ENCODE measurements around the gene ADM.

The ADM gene

DNA sequence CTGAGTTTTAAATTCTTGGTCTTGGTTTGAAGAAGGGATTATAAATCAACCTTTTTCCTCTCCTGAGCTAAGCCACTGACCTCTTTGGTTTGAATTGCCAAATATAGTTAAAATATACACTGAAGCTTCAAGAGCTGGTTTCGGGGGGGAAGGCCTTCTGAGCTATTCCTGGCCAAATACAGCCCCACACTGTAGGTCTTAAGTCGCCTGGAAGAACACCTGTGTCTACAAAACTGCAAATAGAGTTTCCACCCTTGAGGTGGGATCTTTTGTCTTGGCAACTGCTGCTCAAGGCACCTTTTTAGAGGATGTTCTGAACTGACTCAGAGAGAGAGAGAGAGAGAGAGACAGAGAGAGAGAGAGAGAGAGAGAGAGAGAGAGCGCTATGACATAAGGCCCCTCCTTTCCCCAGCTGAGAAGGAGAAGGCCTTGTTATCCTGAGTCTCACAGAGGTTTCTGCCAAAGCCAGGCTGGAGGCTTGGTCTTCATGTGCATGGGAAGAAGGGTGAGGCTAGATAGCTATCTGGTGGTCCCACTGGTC, 5.5 kb downstream of the ADM start:
- no peak for DNase-seq

- DNase-seq = no peak
These were observed 6.9 kb downstream of the ADM start for GRCh38 chr11:10311802-10312201.

- DNase-seq = peak in 1 of 2 experiments; percentile 54
These were observed 9.6 kb downstream of the ADM start for GRCh38 chr11:10314199-10315072.

DNA sequence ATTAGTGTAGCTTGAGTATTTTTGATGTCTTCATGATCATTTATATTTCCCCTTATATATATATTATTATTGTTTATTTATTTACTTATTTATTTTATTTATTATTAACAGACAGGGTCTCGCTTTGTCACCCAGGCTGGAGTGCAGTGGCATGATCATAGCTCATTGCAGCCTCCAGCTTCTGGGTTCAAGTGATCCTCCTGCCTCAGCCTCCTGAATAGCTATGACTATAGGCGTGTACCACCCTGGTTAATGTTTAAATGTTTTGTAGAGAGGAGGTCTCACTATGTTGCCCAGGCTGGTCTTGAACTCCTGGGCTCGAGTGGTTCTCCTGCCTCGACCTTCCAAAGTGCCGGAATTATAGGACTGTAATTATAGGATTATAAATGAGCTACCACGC, 10.2 kb downstream of the ADM start:
- DNase-seq = no peak

DNA sequence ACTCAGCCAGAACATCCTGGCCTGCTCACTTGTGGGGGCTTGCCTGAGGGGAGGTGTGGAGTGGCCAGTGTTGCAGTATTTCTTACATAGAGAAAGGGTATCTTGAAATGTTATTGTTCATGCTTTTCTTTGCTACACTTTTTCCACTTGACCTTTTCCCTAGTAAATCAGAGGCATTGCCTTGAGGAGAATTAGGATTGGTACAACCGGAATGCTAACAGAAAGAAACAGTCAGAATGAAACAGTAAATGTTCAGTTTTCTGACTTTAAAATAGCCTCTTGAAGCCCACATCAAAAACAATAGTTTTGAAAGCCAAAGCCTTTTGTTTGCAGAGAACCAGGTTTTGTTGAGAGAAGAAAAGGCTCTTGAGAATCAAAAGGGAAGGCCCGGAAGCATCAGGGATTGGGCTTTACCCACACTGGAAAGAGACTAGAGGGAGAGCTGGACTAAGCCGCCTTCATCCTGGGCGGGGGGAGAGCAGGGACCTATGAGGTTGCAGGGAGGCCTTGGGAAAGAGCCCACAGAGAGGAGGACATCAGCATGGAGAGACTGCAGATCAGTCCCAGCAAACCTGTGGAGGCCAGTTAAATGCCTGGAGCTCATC, 12.4 kb downstream of the ADM start:
- DNase-seq = no peak

GRCh38 chr11:10317776-10318526, 13.1 kb downstream of the ADM start:
- DNase-seq = no peak

GRCh38 chr11:10318527-10318802, 13.6 kb downstream of the ADM start:
- DNase-seq = no peak

DNA sequence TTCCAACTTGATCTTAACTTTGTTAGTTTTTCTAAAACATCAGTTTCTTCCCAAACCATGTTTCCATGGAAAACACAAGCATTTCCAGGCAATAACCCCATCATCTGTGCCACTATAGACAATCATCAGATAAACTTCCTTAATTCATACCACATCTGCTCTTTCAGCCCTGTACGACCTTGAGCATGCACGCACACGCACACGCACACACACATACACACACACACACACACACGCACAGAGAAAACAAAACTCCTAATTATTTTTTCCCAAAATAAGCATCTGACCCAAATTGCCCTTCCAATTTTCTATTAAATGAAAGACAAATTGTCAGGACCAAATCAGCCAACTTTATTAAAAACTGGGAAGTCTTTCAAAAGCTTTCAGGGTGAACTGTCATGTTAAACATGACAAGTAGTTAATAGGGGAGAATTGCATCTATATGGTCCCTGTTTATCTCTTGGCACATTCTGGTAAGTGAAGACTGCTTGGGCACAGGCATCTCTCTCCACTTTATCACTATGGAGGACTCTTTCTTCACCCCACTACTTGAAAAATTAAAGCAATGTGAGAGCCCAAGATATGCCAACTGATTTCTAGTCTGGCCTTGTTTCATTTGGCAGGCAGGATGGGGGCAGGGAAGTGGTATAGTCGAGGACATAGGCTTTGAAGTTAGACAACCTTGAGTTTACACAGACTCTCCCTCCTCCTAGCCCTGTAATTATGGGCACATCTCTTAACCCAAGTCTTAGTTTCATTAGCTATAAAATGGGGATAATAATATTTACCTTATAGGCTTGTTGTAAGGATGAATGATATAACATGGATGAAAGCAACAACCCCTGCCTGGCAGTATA, 15.1 kb downstream of the ADM start:
- no peak for DNase-seq

- DNase-seq = no peak
These were observed 16.0 kb downstream of the ADM start for GRCh38 chr11:10320736-10321465.

GRCh38 chr11:10322401-10322800, 17.5 kb downstream of the ADM start:
- no peak for DNase-seq

DNA sequence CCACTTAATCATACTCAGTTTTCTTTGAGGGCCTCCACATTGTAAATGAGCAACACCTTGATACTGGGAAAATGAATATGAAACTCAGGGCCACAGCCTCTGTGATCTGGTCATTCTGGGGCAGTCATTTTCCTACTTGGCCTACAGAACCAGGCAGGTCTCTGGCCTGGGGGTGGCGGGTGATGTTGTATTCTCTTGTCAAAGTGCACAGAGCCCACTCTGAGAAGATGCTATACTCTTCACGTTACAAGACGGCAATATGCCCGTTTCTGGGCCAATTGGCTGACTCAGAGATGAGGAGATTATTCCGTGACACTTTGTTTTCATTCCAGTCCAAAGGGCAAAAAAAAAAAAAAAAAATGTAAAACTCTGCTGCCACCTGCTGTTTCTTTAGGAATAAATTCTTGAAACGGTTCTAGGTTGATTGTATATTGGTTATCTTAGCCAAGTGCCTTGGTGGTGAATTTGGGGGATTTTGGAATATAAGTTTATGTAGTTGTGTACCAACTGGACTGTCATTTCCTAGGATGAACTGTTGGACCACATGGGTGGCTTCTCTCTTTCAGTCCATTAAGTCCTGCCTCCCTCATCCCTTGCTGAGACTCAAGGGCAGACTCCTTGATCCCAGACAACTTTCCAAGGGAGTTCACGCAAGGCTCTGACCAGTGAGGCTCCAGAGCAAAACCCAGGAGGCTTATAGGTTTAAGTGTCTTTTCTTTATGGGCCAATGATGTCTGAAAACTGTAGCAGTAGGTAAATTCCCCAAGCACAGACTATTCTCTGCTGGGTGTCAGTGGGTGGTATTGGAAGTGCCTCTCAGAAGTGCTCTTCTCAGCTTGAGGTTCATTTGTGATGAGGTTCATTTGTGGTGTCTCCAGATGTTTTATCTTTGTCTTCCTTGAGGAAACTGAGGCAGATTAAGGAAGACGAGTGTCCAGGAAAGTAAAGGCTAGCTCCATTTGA, 18.2 kb downstream of the ADM start:
- DNase-seq = peak; percentile 53 to 77

DNA sequence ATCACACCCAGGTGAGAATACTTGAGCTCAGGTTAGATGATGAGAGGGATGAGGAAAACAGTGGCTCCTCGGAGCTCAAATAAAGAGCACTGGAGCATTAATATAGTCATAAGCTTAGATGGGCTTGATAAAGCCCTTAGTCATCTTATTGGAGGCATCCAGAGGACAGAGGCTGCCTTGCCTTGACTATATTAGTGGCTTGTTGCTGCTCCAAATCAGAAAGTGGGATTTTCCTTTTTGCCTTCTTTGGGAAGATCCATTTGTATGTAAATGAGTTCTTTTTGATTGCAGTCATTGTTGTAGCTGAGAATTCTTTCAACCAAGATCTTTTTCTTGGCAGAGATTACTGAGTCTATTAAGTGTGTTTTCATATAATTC, 18.9 kb downstream of the ADM start:
- DNase-seq = no peak

DNA sequence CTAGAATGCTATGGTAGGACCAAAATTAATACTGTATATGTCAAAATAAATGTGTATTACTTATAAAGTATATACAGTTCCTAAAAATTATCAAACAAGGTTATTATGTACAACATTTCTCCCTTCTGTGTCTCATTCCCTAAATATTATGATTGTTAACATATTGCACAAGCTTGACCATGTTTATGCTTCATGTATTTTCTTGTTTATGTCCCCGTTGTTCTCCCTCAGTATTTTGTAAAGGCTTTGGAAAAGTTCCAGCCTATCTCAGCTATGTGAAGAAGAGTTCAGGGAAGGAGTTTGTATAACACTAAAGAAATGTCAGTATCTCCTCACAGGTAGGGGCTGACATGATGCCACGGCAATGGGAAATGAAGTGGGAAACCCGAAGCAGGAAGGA, 19.6 kb downstream of the ADM start:
- DNase-seq = no peak

- DNase-seq = no peak
These were observed 20.6 kb downstream of the ADM start for GRCh38 chr11:10325277-10326011.

GRCh38 chr11:10326012-10326964, 21.4 kb downstream of the ADM start:
- no peak for DNase-seq

GRCh38 chr11:10327254-10327653, 22.4 kb downstream of the ADM start:
- no peak for DNase-seq

DNA sequence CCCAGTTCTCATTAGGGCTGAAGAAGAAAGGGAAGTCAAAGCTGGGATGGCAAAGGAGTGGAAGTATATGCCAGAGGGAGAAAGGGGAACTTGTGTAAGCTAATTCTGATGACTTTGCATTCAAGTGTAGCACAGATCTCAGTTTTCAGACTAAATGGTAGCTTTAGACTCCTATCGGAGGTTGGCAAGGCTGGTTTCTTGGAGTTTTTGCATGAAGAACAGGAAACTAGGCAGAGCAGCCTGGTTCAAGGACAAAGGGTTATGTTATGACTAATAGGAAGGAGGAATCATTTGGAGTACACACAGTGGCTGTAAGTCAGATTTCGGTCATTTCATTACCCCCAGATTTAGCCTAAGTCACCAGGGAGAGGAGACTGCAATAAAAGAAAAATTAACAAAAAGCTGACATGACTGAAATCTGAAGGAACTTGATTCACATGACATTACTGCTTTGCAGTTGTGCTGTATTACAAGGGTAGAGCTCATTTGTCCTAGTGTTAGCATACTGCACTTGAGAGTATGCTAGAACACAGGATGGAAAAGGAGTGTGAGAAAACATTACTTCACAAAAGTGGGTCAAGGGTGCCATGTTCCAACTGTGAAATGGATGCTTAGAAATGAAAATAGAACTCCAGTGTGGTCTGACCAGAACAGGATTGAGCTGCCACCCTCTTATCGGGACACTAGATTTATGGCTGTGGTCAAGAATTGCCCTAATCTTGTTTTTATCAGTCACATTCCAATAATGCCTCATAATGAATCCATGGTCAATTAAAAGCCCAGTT, 23.6 kb downstream of the ADM start:
- no peak for DNase-seq

DNA sequence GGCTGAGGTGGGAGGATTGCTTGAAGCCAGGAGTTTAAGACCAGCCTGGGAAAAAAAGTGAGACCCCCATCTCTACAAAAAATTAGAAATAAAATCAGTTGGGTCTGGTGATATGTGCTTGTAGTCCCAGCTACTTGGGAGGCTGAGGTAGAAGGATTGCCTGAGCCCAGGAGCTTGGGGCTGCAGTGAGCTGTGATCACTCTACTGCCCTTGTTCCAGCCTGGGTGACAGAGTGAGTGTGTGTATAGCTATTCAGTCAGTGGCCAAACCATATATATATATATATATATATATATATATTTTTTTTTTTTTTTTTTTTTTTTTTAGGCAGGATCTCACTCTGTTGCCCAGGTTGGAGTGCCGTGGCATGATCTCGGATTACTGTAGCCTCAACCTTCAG, 24.5 kb downstream of the ADM start:
- DNase-seq = no peak
